GM12874 (cell line): Measurements from ENCODE around the gene C14orf119.

Experiments
- CTCF ChIP-seq: IDR thresholded peaks from 2 replicates; pipeline ENCODE4 v1.5.1; 2011; ENCODE audit warnings: low read depth, mild to moderate bottlenecking, control low read depth, low read length, moderate library complexity; ENCODE audit not compliant: insufficient read depth

C14orf119 gene

GRCh38 chr14:23128969-23129758, 33.9 kb downstream of the C14orf119 start:
- TF ChIP-seq CTCF, result no peak

- TF ChIP-seq CTCF, result no peak
Measured at GRCh38 chr14:23129759-23130316, 34.5 kb downstream of the C14orf119 start.

- no peak for TF ChIP-seq CTCF
Measured at GRCh38 chr14:23130871-23131270, 35.6 kb downstream of the C14orf119 start.

GRCh38 chr14:23131482-23131881, 36.2 kb downstream of the C14orf119 start:
- TF ChIP-seq CTCF, result no peak

- TF ChIP-seq CTCF, result no peak
Measured at GRCh38 chr14:23132970-23133369, 37.7 kb downstream of the C14orf119 start.

GRCh38 chr14:23136566-23137133, 41.3 kb downstream of the C14orf119 start:
- no peak for TF ChIP-seq CTCF

- no peak for TF ChIP-seq CTCF
Measured at GRCh38 chr14:23137192-23137812, 42.0 kb downstream of the C14orf119 start.
